NOMO-1 treated with DMSO at 0.1 percent for 48 hours (cell line): Measurements from ENCODE around the gene ZDHHC13.
A peak's percentile ranks its signal among the peaks of the same experiment; 100 is the strongest.

Experiments
- DNase-seq: peaks from one replicate; lab custom pipeline; 2025; ENCODE audit not compliant: unreplicated experiment; lab: John Stamatoyannopoulos, UW

Gene ZDHHC13

DNA sequence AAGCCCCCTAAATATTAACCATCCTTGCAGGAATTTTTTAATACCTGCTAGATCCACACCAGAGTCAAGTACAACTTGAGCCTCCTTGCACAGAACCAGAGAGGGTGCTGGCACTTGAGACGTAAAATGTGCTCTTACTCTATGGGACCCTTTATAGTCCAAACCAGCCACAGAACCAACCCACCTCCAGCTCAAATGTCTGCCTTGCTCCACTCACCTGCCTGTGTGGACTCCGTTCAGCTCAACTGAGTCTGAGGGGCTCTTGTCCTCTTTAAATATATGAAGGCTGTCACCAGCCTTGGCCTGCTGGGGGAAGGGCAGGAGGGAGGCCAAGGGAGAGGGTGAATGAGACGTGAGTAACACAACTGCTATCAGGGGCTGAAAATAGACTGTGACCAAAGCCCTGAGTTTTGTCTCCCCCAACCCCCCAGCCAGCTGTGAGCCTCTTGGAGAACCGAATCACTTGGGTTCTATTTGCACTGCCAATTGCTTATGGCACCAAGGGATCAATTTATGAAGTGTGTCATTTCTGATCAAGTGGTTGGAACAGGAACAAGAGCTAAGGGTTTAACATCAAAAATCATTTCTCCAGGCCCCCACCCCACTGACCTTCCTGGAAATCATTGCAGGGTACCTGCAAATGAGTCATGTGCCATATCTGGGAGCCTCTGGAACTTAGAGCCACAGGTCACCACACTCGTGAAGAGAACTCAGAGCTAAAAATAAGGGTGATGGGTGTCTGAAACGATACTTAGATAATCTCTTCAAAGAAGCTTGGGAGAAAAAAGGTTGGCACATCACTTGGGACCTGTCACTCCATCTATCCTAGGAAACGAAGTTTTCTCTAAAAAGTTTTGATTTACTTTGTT, 85.0 kb downstream of the ZDHHC13 start, which contains the start of gene CSRP3:
TSS of gene CSRP3 (minus strand) at position 247 of the 869 bp plus-strand sequence. CDS start 9,535 bp downstream, outside the sequence.
- no peak for DNase-seq

DNA sequence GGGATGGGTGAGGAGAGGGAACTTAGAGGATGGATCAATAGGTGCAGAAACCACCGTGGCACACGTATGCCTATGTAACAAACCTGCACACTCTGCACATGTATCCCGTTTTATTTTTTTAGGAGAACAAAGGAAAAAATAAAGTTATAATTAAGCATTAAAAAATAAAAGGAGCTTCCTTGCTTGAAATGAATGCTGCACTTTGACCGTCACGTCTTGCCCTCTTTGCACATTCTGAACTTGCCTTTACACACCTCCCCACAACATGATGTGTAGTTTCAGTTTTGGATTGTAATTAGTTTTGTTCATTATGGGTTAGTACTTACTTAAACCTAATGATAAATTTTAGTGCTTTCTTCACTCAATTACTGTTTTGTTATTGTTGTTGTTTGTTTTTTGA, 87.9 kb downstream of the ZDHHC13 start:
- DNase-seq = no peak

DNA sequence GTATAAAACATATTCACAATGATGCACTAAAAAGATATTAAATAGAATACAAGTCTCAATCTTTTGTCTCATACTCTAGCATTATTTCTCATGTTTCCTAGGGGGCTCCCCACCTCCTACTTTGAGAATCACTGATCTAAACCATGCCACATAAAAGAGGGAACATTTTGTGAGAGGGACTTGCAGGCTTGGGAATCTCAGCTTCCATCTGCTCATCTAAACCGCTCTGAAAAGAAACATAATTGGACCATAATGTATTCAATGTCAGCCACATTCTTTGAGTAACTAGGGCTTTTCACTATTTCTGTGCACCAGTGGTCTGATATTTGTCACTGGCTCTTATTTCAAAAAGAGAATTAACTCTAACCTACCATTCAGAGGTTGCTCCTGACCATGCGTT, 91.2 kb downstream of the ZDHHC13 start:
- no peak for DNase-seq

DNA sequence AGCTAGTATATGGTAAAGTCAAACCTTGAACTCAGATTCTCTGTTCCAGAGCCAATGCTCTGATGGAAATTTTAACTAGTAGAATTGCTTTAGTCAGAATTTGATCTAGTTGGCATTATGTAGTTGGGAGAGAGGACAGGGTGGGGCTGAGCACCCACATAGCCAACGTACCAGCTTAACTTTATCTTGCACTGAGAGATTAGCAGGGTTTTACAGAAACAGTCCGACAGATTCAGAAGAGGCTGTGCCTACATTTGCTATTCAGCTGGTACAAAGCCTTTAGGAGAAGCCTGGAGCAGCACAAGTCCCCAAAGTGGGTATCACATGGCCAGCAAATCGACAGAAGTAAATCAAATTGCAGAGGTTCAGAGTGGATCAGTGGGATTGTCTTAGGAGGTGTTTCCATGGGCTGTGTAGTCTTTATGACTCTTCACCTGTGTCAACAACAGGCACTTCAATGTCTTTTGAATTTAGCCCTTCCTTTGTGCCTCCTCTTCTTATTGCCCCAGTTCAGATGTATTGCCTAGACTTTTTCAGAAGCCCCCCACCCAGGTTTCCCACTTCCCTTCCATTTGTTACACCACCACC, 92.1 kb downstream of the ZDHHC13 start:
- no peak for DNase-seq

DNA sequence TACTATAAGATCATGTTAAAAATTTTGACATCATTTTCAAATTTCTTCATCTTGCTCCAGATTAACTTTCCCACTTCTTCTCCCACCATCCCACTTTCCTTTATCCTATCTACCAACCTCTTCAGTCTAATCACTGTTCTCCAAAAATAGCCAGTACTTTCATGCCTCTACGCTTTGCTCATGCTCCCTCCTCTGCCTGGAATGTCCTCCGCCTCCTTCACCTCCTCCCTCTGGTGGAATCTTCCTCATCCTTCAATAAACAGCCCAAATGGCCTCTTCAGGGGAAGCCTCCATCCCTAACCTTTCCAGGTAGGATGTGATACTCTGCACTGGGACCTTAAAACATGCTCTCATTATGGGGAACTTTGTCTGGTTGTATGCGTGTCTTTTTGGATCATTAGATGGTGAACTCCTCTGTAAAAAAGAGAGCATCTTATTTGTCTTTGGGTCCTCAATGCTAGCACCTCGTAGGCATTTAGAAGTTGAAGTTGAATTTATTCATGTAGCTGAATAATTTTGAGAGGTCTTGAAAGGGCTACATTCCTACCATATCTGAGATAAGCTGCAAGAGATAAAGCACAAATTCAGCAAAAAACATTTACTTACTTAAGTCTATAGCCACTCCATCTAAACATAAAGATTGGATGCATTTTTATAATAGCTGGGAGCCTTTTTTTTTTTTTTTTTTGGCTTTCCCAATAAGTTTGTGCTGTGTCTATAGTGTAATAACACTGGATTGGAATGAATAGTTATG, 92.8 kb downstream of the ZDHHC13 start:
- DNase-seq = no peak

DNA sequence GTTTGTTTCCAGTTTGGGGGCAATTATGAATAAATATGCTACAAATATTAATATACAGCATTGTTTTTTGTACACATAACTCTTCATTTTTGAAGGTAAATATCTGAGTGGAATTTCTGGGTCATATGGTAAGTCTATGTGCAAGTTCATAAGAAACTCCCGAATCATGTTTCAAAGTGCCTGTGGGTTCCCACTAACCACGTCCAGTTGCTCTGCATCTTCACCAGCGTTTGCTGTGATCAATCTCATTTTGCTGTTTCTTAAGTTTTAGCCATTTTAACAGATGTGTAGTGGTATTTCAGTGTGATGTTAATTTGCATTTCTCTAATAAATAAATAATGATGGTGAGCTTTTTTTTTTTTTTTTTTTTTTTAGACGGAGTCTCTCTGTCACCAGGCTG, 99.1 kb downstream of the ZDHHC13 start:
- DNase-seq = no peak

DNA sequence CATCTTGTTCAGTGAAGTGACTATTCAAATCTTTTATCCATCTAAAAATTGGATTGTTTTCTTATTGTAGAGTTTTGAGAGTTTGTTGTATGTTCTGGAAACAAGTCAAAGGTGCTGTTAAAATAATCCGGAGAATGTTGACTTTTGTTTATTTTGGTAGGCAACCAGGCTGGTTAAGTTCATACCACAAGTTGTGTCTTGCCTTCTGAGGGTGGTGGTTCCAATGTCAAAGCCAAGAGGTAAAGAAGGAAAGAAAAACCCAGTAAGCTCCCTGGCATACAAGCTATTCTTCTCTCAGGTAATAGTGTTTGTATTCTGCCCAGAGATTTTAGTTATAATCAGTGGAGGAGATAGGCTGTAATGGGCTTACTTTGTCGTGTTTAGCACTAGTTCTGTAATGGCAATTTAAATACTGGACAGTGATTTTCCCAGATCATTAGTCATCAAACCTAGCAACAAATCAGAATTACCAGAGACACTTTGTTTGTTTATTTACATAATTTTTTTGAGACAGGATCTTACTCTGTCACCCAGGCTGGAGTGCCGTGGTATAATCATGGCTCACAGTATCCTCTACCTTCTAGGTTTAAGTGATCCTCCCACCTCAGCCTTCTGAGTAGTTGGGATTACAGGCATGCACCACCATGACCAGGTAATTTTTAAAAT, 99.9 kb downstream of the ZDHHC13 start:
- DNase-seq = no peak

DNA sequence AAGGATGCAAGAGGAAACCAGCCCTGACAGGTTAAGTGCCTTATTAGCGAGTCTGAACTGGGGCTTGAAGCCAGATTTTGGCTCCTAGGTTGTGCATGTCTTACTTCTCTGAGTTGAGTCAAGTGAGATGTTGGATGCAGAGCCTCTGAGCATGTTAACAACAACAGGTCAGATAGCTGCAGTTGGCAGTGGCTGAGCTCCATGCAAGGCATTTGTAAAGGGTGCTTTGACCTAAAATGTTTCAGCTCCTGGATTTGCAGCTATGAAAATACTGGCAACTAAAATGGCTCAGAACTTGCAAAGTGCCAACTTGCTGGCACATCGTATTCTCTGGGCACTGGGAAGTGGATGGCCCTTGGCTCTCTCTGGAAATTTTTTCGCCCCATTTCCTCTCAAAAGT, 101.2 kb downstream of the ZDHHC13 start:
- DNase-seq = no peak

DNA sequence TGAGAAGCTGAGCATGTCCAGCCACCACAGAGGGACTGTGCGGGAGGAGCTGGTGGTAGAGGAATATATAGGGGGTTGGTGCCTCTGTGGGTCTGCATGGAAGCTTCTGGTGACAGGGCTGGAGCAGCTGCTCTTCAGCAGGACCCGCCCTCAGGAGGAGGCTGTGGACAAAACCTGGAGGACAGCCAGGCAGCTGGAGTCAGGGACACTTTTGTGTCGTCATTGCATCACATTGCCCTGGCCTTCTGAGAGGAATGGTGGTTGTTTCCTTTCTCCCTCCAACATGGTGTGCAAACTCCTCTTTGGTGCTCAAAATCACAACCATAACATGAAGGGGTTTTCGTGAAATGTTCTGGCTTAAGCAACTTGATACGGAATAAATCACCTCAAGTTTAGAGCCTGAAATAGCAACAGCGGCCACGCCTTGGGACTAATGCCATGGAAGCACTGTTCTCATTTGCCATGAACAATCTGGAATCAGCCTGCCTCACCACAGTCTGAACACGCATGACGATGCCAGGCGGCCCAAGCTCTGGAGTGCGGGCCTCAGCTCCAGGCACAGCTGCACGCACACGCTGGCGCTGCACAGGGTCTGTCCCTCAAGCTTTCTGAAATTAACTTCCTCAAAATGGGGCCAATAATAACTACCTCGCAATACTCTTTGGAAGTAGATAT, 102.0 kb downstream of the ZDHHC13 start:
- peak; percentile 31 for DNase-seq

DNA sequence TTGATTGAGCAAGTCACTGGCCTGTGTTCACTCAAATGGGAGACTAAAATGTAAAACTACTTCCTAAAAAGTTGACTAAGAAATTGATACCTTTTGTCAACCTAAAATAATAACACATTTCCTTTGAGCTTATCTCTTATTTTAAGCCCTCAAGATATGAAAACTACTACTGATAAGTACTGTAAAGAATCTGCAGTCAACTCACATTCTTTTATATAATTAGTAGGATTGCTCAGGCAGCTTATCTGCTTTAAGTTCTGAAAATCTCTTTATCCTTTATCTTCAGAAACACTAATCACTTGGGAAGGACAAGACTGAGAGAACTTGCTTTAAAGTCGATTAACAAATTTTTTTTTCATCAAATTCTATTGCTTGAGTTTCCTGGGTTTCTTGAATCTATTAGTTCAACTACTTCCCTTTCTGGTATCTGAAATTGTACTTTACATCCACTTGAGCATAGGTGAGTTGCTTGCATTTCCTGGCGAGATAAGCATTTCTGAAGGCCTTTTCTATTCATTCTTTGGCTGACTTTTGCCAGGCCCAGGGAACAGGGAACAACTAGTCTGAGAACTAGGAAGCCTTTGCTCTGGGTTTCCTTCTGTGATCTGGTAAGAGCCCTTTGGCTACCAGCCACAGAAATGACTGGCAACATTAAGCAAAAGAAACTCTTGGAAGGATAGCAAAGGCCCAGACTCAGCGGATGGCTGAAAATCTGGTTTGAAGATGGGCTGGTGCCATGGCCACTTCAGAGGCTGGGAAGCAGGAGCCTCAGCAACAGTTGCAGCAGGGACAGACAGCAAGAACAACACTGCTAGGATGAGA, 104.1 kb downstream of the ZDHHC13 start:
- DNase-seq = peak; percentile 15

DNA sequence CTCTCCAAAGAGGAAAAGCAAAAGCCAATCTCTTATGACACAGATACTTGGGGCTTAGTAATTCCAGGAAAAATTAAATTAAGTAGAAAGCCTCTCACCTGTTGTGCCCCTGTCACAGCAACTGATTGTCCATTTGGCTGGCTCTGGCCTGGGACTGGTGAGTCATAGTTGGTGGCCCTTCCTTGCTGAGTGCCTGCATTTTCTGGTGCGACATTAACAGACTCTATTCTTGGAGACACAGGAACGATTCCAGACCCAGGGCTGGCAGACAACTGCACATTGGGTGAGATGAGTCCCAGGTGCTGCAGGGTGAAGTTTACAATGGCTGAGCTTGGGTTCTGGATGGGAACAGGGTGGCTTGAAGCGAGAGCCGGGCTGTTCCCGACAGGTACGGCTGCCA, 108.2 kb downstream of the ZDHHC13 start:
- DNase-seq = no peak

DNA sequence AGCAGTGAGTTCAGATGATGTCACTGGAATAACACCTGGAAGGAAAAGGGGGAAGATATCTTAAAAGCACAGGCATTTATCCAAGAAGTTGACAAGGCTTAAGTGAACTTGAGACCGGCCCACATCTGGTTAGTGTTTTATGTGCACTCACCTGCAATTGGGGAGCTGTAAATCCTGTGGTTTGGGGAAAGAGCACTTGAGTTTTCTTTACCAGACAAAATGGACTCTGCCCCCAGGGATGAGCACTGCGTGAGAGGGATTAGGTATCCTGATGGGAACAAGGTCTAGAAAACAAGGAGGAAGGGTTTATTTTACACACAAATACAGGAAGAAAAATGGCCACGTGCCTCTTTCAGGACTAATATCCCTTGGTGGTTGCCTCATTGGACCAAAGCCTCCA, 108.6 kb downstream of the ZDHHC13 start:
- no peak for DNase-seq
